Stimulated activated CD8-positive, alpha-beta memory T cell treated with anti-CD3 and anti-CD28 coated beads, Interleukin-12 subunit alpha, Interleukin-12 subunit beta, amount 100 ng/mL, for 24 hours (primary cell): ENCODE results near the gene RFTN1.

Source experiments
- DNase-seq: peaks from one replicate; pipeline ENCODE4 v3.0.0-alpha.2; 2020; ENCODE audit errors: extremely low read depth

RFTN1 gene

DNA sequence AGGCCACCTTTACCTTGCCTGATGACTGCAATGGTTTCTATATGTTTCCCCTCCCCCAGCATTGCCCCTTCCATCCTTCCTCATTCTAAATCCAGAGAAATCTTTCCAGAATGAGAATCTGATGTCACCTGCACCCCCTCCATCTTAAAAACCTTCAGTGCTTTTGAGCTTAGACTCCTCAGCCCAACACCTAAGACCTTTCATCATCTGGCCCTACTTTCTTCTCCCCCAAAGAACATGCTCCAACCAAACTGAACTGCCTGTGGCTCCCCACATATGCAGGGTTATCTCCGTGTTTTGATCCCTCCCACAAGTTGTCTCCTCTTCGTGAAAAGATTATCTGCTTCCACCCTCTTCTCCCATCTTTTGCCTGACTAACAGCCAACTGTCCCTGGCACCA is 27.3 kb downstream of the RFTN1 start:
- DNase-seq: no peak

DNA sequence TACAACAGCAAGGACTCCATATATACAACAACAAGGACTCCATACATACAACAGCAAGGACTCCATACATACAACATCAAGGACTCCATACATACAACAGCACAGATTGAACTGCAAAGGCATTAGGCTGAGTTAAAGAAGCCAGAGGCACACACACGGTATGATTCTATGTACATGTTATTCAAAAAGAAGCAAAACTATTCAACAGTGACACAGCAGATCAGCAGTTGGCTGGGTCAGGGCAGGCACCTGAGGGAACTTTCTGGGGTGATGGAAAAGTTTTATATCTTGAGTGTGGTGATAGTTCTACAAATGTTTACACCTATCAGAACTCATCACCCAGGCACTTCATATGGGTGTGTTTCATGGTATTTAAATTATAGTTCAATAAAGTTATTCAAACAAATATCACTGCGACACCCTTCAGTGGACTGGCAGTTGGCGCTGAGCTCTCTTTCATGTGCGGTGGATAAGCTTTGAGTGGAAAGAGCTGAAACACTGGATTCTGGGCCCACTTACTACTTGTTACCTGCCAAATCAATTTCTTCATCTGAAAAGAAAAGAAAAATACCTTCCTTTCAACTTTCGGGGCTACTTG is 28.0 kb downstream of the RFTN1 start:
- DNase-seq: no peak

DNA sequence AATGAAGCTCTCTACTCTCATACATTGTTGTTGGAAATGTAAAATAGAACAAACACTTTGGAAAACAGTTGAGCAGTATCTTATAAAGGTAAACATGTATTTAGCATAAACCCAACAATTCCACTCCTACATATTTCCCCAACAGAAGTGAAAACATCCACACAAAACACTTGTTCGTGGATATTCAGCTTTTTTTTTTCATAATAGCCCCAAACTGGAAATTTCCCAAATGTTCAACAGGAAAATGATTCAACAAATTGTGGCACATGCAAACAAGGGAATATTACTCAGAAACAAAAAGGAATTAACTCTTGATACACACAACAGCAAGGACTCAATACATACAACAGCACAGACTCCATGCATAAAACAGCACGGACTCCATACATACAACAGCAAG is 28.5 kb downstream of the RFTN1 start:
- DNase-seq: no peak

DNA sequence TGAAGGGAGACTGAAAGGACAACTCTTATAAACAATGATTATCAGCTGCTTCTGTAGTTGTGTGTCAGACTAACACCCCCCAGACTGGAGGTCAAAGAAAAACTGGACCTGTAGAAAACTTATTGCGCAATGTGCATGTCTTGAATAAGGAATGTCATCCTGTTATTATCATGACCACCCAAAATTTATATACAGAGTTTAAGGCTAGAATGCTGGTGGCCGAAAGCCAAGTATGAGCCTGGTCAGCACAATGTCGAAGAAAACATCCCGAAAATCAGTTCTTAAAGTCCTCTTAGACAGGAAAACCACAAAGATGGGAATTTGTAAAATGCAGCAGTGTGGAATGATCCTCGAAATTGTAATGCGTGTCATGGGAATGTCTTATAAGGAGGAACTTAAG is 29.3 kb downstream of the RFTN1 start:
- DNase-seq: no peak

DNA sequence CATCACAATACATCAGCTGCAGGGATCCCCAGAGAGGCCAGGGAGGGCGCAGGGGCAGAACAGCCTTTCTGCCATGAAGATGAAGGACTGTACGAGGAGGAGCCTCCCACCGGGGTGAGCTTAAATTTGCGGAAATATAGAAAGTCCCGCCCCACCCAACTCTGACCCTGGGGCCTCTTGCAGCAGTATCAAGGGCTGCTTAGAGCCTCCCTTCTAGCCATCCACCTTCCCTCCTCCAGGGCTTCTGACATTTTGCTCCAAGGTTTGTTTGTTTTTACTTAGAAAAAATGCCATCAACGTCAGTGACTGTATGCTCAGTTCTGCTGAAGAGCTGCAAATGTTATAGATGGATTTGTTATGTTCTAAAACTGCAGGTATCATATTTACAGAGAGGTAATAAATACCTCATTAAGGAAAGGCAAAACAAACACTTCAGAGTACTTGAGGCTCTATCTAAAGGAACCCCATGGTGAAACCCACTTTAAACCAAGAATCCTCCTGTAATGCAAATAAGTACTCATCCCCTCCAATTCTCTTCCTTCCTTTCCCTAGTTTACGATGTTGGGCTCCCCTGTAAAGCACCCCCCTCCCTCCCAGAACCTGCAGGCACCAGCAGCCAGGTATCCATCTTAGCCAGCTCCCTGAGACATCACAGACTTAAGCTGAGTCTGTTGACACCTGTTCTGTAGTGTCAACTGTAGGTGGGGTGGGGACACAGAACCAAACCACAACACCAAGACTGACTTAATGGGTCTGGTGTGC is 30.5 kb downstream of the RFTN1 start:
- DNase-seq: no peak

DNA sequence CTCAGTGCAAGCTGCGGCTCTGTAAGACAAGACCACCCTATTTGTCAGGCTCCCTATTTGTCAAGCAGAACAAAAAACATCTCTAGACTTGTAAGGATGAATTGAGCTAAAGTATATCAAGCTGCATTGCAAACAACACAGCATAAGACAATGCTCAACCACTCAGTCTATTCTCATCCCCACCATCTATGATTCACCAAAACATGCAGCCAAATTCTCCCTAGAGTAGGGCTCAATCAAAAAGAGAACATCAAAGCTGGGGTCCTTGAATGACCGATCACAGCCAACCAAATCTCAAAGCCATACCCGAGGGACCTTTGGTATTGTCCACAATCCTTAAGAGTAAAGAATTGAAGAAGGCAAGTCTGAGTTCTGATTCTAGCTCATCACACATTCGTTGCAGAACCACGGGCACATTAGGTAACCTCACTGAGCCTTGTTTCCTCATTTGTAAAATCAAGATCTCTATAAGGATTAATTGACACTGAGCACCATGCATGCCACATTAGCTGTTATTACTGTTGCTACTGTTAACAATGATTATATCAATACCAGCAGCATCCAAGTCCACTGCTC is 31.2 kb downstream of the RFTN1 start:
- DNase-seq: no peak

DNA sequence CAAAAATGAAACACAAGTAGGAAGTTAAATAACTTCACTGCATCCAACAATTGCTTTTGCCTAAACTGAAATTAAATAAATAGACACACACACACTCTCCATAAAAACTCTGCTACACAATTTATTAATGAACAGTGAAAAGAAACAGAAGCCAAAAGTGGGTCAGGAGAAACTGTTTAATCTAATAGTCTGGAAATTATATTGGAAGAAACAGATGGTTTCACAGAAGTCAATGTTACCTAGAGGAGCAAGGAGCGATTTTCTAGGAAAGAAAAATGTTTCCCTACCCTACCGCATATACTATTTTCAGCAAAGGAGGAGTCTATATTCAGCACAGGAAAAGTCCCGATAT is 32.0 kb downstream of the RFTN1 start:
- DNase-seq: no peak

DNA sequence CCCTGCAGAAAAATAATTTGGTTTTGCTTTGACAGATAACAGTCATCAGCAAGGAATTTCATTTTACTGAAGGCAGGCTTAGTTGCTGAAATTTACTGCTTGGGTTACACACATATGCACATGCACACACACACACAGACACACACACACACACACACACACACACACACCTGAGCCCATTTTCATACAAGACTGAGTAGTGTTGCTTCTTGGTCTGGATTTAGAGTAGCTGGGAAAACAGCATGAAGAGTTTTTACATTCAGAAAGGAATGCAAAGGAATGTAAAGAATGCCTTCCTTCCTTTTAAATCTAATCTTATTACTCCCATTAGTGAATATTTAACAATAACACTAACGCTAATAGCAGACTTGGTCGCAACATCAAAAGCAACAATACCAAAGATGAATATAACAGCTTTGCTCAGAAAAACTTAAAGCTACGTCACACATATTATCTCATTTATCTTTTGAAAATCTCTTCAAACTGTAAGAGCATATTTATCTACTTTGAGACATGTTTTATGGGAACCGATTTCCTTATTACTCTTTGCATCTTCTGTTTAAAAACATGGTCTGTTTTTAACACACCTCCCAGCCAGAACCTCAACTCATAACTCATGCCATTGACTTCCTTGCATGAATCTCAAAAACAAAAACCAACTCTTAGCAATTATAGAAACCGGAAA is 32.5 kb downstream of the RFTN1 start:
- DNase-seq: no peak

DNA sequence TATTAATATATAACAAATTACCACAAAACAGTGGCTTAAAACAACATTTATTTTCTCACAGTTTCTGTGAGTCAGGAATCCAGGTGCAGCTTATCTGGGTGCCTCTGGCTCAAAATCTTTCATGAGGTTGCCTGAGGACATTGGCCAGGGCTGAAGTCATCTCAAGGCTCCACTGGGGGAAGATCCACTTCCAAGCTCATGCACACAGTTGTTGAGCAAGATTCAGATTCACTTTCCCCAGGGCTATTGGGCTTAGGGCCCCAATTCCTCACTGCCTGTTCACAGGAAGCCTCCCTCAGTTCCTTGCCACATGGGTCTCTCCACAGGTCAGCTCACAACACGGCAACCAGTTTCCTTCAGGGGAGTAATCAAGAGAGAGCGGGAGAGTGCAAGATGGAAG is 35.0 kb downstream of the RFTN1 start:
- DNase-seq: no peak

DNA sequence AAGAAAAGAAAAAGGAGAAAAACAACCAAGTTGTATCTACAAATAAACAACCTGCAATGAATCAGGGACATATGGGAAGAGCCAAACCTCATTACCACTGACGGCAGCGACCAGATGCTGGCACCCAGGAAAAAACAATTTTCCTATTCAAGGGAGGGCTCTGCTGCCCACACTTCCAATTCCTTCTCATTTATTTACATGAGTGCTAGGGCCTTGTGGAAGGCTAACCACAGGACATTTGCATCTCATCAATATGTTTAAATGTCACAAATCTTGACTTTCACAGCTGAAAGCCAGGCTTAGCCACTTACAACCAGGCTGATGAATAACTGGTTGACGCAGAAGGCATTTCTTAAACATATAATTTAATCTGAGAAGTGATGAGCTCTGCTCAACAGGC is 36.0 kb downstream of the RFTN1 start:
- no peak for DNase-seq

DNA sequence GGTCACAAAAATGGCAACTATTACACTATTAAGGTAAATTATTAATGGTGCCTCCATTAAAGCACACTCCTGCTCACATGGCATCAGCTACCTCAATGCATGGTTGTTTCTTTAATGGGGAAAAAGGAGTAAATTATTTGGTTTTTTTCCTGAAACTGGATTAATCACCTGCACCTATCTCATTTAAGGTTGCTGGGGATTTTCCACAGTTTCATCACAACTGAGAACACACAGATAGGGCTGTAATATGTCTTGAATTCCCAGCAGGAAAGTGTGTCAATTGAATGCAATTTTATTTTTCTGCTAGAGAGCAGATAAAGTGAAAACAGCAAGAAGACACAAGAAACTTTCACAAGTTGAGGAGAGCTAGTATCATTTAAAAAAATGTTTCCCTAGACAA is 36.4 kb downstream of the RFTN1 start:
- DNase-seq: no peak

DNA sequence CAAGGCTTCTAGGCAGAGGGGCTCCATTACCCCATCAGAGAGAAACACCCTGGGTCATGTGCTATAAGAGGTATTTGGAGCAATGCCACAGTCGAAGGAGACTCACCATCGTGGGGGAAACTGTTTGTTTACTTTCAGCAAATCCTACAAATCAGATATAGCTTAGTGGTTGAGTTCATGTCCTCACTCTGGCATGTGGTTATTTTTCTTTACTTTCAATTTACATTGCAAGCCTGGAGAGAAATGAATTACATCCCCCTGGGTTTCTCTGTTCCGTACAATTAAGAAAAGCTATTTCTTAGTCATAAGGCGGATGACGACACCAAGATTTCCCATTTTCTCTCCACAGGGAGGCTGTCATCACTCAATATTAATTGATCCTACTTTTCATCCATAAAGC is 36.9 kb downstream of the RFTN1 start:
- no peak for DNase-seq

DNA sequence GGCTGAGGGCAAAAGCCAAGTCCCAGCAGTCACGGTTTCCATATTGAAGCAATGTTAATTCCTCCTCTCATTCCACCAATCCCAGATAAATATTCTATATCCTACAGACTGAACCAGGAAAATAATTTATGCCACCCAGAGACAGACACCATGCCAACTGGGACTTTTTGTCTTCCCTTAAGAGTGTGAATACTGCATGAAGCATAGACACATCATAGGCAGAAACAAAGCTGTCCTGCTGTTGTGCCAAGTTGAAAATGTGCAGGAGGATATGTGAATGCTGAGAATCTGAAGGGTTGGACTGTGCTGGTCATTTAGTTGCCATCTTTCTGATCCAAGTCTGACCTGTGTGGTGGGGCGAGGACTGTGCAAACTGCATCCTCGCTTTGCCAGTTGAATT is 37.7 kb downstream of the RFTN1 start:
- no peak for DNase-seq

DNA sequence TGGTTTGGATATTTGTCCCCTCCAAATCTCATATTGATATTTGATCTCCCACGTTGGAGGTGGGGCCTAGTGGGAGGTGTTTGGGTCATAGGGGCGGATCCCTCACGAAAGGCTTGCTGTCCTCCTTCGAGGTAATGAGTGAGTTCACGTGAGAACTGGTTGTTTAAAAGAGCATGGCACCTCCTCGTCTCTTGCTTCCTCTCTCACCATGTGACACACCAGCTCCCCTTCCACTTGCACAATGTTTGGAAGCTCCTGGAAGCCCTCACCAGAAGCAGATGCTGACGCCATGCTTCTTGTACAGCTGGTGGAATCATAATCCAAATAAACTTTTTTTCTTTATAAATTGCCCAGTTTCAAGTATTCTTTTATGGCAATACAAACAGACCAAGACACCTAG is 38.6 kb downstream of the RFTN1 start:
- DNase-seq: no peak

DNA sequence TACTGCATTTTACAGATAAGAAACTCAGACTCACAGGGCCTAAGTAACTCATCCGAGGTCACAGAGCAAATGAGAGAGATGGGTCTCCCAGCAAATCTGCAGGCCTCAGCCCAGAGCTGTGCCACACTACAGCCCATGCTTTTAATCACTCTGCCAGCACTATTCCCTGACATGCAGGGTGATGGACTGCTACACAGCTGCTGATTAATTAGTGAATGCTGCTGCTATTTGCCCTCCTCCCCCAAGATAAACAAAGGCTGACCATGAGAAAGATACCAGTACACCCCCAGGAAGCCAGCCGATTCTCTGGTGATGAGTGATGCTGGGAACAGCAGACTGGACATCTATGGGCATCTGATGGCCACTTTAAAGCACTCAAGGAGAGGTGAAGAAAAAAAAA is 39.3 kb downstream of the RFTN1 start:
- no peak for DNase-seq

DNA sequence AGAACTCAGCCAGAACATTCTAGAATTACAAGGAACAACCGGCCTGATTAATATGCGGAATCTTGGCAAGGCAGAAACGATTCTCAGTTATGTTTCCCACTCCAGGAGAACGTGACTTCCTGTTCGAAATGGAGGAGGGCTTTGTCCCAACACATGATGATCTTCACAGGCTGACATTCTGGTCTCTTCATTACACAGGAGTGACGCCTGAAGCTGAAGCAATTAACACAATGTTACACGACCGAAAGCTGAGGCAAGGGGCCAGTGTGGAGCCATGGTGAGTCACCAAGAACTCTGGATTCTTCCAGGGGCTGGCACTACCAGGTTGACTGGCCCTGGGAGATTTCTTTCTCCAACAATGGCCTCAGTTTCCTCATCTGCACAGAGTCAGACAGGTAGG is 40.9 kb downstream of the RFTN1 start:
- DNase-seq: no peak

DNA sequence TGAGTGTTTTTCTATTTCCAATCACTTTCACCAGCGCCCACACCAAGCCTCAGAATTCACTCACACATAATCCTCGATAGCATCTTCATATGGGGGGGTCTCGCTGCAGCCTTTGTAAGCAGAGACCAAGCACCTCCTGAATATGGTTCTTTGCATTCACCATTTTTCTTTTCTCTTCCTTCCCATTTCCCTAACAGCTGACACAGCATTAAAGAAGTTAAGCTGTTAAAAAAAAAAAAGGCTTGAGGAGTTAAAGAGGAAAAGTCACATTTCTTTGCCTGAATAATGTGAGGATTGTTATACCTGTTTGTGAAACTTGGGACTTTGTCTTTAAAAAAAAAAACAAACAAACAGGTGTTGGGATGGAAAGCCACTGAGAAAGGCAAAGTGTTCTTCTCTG is 41.6 kb downstream of the RFTN1 start:
- DNase-seq: no peak

DNA sequence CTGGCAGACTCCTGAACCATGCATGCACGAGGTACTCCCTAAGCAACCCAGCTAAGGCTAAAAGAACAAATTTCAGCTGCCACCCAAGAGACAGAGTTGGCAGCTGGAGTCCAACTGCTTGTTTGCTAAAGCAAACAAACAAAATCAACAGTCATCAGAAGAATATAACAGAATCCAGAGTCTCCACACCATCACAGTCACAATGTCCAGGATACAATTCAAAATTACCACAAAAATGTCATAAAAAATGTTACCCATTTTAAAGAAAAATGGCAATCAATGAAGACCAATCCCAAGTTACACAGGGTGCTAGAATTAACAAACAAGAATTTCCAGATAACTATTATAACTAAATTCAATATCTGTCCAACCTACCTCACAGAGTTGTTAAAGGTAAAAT is 42.9 kb downstream of the RFTN1 start:
- DNase-seq: no peak

DNA sequence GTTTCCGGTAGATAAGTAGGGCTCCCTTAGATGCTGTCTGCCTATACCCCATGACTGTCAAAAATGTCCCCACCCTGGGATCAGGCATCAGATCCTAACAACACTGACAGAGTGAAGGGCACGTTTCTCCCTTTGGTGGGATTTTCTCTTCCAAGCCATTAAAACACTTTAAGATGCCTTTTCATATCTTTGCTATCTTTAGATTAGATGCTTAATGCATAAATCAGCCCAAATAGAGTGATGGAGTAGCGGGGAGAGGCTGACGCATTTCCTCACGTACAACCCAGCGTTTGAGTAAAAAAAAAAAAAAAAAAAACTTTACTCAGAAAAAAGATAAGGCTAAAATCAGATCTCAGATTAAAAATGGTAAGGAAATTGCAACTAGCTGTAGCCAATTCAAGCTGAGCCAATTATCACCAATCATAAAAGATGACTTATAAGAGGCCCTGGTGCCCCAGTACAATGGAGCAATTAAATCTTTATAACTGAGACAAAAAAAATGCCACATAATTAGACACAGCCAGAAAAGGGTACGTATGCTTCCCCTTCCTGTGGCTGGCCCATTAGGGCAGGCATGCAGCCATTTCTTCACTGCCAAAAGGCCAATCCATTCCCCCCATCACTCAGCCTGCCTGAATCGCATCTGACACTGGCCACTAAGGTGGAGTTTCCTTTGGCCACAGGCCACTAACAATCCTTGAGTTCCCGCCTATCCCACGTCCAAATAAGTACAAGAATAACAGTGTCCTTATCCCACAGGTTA is 45.0 kb downstream of the RFTN1 start:
- no peak for DNase-seq

DNA sequence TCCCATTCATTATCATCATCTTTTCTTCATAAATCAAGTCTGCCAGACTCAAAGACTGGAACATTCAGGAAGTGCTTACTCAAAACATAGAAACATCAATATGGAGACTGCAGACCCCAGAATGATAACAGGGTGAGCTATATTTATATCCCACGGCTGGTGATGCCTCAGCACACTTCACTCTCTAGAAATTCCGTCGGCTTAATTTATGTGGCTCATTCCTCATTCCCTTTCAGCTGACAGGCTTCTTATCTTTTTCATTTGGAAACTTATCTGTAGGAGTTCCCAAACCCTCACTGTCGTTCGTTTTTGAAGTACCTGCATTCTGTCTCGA is 45.5 kb downstream of the RFTN1 start:
- DNase-seq: no peak

DNA sequence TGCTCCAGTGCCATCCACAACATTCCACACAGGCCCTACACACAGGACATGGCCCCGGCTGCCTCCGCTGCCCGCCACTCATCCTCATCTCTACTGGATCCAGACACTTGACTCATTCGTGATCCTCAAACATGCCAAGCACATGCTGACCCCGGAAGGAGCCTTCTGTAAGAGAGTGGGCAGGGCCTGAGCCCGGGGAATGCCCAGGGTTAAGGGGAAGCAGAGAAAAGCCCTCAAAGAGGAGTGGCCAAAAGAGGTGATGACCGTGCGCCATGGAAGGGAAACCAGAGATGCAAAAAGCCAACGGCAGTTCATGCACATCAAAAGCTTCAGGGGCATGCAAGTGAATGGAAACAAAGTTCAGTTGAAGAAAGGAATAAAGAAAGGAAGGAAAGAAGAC is 46.1 kb downstream of the RFTN1 start:
- DNase-seq: no peak

DNA sequence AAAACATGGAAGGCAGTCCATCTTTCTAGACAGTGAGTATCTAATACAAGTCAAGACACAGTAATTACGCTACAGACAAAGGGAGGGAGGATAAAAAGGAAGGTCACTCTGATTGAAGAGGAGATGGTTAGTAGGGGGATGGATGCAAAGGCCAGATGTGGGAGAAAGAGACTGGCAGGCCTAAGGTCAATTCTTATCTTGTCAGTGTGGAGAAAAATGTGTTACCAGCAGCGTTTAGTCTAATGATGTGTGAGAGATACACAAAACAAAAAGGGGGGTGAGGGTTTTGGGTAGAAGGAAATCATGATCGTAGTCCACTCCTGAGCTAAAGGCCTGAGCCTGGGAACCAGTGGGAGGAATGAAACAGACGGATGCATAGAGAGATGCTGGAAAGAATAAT is 46.7 kb downstream of the RFTN1 start:
- no peak for DNase-seq
